ENCODE measurements around the gene TMEM169.
"Not testable (repeated sequence)": the region's sequence is repeated elsewhere in the genome, so short reads cannot be mapped to it uniquely, and the experiment has no call there.

Gene TMEM169

GRCh38 chr2:216132585-216132984 lies 50.9 kb downstream of the TMEM169 start:
- DNase-seq, result no peak
- Histone ChIP-seq H3K9me3 (no peaks in the 10 kb centered on the region), H3K4me1 (no peaks in the 10 kb centered on the region), H3K27ac (no peak overlapping the region), H3K27me3 (no peaks in the 10 kb centered on the region), H3K36me3 (peaks cover 92 to 98% (median 96%) of the 10 kb centered on the region in 3 donors), H3K4me3 (no peak overlapping the region)
- intact Hi-C loops (cut with DNase I; ENCODE audit: low total_unique reads), result no loop called here
- TF ChIP-seq, protein P1, sequence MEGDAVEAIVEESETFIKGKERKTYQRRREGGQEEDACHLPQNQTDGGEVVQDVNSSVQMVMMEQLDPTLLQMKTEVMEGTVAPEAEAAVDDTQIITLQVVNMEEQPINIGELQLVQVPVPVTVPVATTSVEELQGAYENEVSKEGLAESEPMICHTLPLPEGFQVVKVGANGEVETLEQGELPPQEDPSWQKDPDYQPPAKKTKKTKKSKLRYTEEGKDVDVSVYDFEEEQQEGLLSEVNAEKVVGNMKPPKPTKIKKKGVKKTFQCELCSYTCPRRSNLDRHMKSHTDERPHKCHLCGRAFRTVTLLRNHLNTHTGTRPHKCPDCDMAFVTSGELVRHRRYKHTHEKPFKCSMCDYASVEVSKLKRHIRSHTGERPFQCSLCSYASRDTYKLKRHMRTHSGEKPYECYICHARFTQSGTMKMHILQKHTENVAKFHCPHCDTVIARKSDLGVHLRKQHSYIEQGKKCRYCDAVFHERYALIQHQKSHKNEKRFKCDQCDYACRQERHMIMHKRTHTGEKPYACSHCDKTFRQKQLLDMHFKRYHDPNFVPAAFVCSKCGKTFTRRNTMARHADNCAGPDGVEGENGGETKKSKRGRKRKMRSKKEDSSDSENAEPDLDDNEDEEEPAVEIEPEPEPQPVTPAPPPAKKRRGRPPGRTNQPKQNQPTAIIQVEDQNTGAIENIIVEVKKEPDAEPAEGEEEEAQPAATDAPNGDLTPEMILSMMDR (IDR thresholded peaks at IDR 0.05), result no peak

DNA sequence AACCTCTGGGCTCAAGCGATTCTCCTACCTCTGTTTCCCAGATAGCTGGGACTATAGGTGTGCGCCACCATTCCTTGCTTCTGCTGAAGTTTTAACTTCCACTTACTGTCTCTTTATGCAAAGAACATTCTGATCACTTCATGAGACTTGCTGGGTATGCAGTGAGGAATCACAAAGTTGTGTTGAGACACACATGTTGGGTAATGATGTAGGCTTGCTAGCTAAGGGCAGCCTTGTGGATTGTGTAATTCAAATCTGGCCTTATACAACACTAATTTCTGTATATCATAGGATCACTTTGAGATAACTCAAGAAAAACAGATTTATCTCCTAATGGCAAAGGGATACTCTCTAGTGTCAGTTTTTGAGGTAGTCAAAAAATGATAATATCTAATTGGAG lies 51.7 kb downstream of the TMEM169 start:
- intact Hi-C loops (cut with DNase I; ENCODE audit: low total_unique reads), result no loop called here
- TF ChIP-seq, protein P1 (IDR thresholded peaks at IDR 0.05), result no peak
- no peak for DNase-seq
- H3K27ac ChIP-seq, result no peak overlapping the region
- no peak overlapping the region for H3K4me3 ChIP-seq
- H3K9me3 ChIP-seq, result no peaks in the 10 kb centered on the region
- peaks cover 93 to 98% (median 96%) of the 10 kb centered on the region in 3 donors for H3K36me3 ChIP-seq
- no peaks in the 10 kb centered on the region for H3K4me1 ChIP-seq
- no peaks in the 10 kb centered on the region for H3K27me3 ChIP-seq

DNA sequence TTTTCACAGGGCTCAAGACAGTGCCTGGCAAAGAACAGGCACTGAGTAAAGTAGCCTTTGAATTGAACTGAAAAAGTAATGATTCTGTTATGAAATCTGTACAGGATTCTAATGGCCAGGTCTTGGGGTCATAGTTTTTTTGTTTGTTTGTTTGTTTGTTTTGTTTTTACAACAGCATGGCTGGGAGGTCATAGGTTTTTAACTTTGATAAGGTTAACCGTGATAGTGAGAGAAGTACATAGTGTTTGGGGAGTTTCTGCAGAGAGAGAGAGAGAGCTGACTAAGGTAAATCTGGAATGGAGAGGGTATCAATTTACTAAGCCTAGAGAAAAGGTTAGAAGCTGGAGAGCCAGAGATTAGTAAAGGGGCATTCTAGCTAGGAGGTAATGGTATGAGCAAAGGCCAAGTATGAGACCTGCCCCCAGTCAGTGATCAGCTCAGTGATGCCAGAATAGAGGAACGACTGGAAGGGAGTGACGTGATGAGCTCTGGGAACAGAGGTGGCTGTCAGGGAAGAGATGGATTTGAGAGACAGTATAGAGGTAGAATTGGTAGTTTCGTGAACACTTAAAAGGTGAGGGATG lies 53.3 kb downstream of the TMEM169 start:
- H3K36me3 ChIP-seq, result peaks cover 94 to 98% (median 96%) of the 10 kb centered on the region in 3 donors
- no peaks in the 10 kb centered on the region for H3K27me3 ChIP-seq
- no peak overlapping the region for H3K4me3 ChIP-seq
- no peak for DNase-seq
- H3K27ac ChIP-seq, result no peak overlapping the region
- H3K9me3 ChIP-seq, result no peaks in the 10 kb centered on the region
- TF ChIP-seq, protein P1 (IDR thresholded peaks at IDR 0.05), result no peak
- H3K4me1 ChIP-seq, result no peaks in the 10 kb centered on the region
- intact Hi-C loops (cut with DNase I; ENCODE audit: low total_unique reads), result no loop called here

- no peaks in the 10 kb centered on the region for H3K4me1 ChIP-seq
- TF ChIP-seq, protein P1 (IDR thresholded peaks at IDR 0.05), result no peak
- H3K27ac ChIP-seq, result no peak overlapping the region
- intact Hi-C loops (cut with DNase I; ENCODE audit: low total_unique reads), result no loop called here
- H3K27me3 ChIP-seq, result no peaks in the 10 kb centered on the region
- H3K4me3 ChIP-seq, result no peak overlapping the region
- DNase-seq, result no peak
- H3K36me3 ChIP-seq, result peaks cover 86 to 99% (median 90%) of the 10 kb centered on the region in 3 donors
- H3K9me3 ChIP-seq, result no peaks in the 10 kb centered on the region
These were observed 58.2 kb downstream of the TMEM169 start for GRCh38 chr2:216139884-216140283.

DNA sequence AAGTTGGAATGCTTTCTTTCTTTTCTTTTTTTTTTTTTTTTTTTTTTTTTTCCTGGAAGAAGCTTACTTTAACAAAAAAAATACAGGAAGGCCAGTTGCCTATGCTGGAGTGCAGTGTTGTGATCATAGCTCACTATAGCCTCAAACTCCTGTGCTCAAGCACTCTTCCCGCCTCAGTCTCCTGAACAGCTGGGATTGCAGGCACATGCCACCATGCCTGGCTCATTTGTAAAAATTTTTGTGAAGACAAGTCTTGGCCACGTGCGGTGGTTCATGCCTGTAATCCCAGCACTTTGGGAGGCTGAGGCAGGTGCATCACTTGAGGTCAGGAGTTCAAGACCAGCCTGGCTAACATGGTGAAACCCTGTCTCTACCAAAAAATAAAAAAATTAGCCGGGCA lies 59.8 kb downstream of the TMEM169 start:
- intact Hi-C loops (cut with DNase I; ENCODE audit: low total_unique reads); H3K9me3 ChIP-seq; H3K27ac ChIP-seq; H3K4me3 ChIP-seq; H3K27me3 ChIP-seq; H3K4me1 ChIP-seq; DNase-seq: not testable (repeated sequence)
- H3K36me3 ChIP-seq, result peaks cover 80 to 100% (median 84%) of the 10 kb centered on the region in 3 donors

- no peak overlapping the region for H3K27ac ChIP-seq
- H3K27me3 ChIP-seq, result no peaks in the 10 kb centered on the region
- no peaks in the 10 kb centered on the region for H3K9me3 ChIP-seq
- intact Hi-C loops (cut with DNase I; ENCODE audit: low total_unique reads), result no loop called here
- H3K4me1 ChIP-seq, result no peaks in the 10 kb centered on the region
- H3K4me3 ChIP-seq, result no peak overlapping the region
- TF ChIP-seq, protein P1 (IDR thresholded peaks at IDR 0.05), result no peak
- DNase-seq, result no peak
- peaks cover 70 to 100% (median 83%) of the 10 kb centered on the region in 3 donors for H3K36me3 ChIP-seq
These were observed 60.8 kb downstream of the TMEM169 start for GRCh38 chr2:216142540-216142939.
